ENCODE data around the gene SLC12A8.

Gene SLC12A8

DNA sequence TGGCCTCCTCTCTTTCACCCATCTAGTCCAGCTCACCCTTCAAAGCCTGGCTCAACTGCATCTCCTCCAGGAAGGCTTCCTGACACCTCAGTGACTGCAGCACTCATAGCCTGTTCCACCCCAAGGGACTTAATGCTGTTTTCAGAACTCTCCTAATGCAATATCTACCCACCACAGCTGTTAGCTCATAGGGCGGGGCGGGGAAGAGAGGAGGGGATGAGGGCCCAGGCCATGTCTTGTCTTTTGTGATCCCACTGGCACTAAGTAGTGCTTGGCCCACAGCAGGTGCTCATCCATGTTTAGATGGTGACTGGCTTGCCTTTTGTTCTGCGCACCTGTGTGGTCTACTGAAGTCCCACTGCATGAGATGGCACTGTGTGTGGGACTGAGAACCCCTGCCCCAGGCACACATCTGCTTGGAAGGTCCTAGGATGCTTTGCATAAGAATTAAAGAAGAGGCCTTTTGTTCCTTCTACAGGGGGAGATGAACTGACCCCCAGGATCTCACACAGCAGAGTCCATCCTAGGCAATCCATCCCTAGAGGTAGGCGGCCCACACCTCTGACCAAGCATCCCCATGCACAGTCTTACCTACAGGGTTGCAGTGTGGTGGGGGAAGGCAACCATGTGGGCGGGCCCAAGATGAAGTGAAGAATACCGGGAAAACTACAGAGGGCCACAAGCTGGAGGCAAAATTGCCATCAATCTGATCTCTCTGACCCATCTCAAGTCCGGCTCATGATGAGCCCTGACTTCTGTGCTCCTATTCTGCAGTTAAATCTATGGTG is 23.0 kb downstream of the SLC12A8 start:
- Histone ChIP-seq H3K36me3 (ENCODE audit: control insufficient read depth in 5 of 5, insufficient read depth in 5 of 5, low read length in 5 of 5) (no peaks in the 10 kb centered on the region), H3K4me3 (ENCODE audit: low read depth in 1 of 5, low read length in 5 of 5) (no peak overlapping the region), H3K9me3 (ENCODE audit: control insufficient read depth in 5 of 5, low read length in 5 of 5) (no peaks in the 10 kb centered on the region), H3K27me3 (ENCODE audit: control insufficient read depth in 5 of 5, insufficient read depth in 4 of 5, low read length in 5 of 5) (peaks cover 0 to 3% (median 0%) of the 10 kb centered on the region in 5 donors), H3K27ac (ENCODE audit: low read depth, low read length) (no peak overlapping the region), H3K4me1 (ENCODE audit: control insufficient read depth in 5 of 5, insufficient read depth in 5 of 5, low read length in 5 of 5) (peaks cover 0 to 3% (median 0%) of the 10 kb centered on the region in 5 donors), H3K9ac (ENCODE audit: low read length in 5 of 5) (no peak overlapping the region)

GRCh38 chr3:125188955-125189354 is 23.6 kb downstream of the SLC12A8 start:
- Histone ChIP-seq H3K9ac (ENCODE audit: low read length in 5 of 5) (no peak overlapping the region), H3K4me1 (ENCODE audit: control insufficient read depth in 5 of 5, insufficient read depth in 5 of 5, low read length in 5 of 5) (peaks cover 0 to 3% (median 0%) of the 10 kb centered on the region in 5 donors), H3K27ac (ENCODE audit: low read depth, low read length) (no peak overlapping the region)

GRCh38 chr3:125187599-125187910 is 25.0 kb downstream of the SLC12A8 start:
- no peaks in the 10 kb centered on the region for H3K36me3 ChIP-seq (ENCODE audit: control insufficient read depth in 5 of 5, insufficient read depth in 5 of 5, low read length in 5 of 5)
- no peaks in the 10 kb centered on the region for H3K27me3 ChIP-seq (ENCODE audit: control insufficient read depth in 5 of 5, insufficient read depth in 4 of 5, low read length in 5 of 5)
- no peak overlapping the region for H3K4me3 ChIP-seq (ENCODE audit: low read depth in 1 of 5, low read length in 5 of 5)
- H3K9me3 ChIP-seq (ENCODE audit: control insufficient read depth in 5 of 5, low read length in 5 of 5) = no peaks in the 10 kb centered on the region
- H3K9ac ChIP-seq (ENCODE audit: low read length in 5 of 5) = no peak overlapping the region
- H3K4me1 ChIP-seq (ENCODE audit: control insufficient read depth in 5 of 5, insufficient read depth in 5 of 5, low read length in 5 of 5) = peaks cover 0 to 3% (median 0%) of the 10 kb centered on the region in 5 donors
- H3K27ac ChIP-seq (ENCODE audit: low read depth, low read length) = no peak overlapping the region

More at GRCh38 chr3:125188955-125189354, 23.6 kb downstream of the SLC12A8 start:
- Histone ChIP-seq H3K36me3 (ENCODE audit: control insufficient read depth in 5 of 5, insufficient read depth in 5 of 5, low read length in 5 of 5) (no peaks in the 10 kb centered on the region), H3K27me3 (ENCODE audit: control insufficient read depth in 5 of 5, insufficient read depth in 4 of 5, low read length in 5 of 5) (peaks cover 0 to 2% (median 0%) of the 10 kb centered on the region in 5 donors), H3K9me3 (ENCODE audit: control insufficient read depth in 5 of 5, low read length in 5 of 5) (no peaks in the 10 kb centered on the region), H3K4me3 (ENCODE audit: low read depth in 1 of 5, low read length in 5 of 5) (no peak overlapping the region)

DNA sequence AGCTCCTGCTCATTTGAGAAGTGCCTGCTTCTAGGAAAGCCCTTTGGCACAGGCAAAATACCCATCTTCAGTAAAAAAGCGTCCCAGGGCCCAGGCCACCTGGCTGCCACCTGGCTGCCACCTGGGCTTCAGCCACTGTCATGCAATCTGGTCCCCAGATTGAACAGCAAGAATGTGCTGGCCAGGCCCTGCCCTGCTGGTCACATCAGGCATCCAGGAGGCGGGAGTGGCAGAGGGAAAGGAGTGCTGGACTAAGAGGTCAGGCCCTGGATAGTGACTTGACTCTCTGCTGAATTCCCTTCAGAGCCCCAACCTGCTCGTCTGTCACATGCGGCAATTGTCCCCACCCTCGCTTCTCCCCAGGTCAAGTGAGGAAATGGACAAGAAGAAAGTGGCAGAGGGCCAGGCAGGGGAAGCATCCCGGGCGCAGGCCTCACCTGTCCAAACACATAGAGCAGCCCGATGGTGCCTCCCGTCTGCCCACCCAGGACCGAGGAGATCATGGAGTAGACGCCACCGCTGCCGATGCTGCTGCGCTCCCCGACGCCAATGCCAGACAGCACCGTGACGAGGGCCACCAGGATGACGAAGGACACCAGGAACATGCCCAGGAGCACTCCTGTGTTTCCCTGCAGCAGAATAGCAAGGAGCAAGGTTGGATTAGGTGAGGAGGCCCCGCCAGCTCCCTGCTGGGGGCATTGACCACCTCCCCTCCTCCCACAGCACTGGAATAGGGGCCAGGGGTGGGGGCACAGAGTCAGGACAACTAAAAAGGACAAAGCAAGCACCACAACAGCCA is 25.5 kb downstream of the SLC12A8 start:
- peaks cover 0 to 3% (median 0%) of the 10 kb centered on the region in 5 donors for H3K4me1 ChIP-seq (ENCODE audit: control insufficient read depth in 5 of 5, insufficient read depth in 5 of 5, low read length in 5 of 5)
- no peaks in the 10 kb centered on the region for H3K27me3 ChIP-seq (ENCODE audit: control insufficient read depth in 5 of 5, insufficient read depth in 4 of 5, low read length in 5 of 5)
- no peak overlapping the region for H3K4me3 ChIP-seq (ENCODE audit: low read depth in 1 of 5, low read length in 5 of 5)
- H3K9ac ChIP-seq (ENCODE audit: low read length in 5 of 5) = no peak overlapping the region
- no peaks in the 10 kb centered on the region for H3K36me3 ChIP-seq (ENCODE audit: control insufficient read depth in 5 of 5, insufficient read depth in 5 of 5, low read length in 5 of 5)
- no peak overlapping the region for H3K27ac ChIP-seq (ENCODE audit: low read depth, low read length)
- H3K9me3 ChIP-seq (ENCODE audit: control insufficient read depth in 5 of 5, low read length in 5 of 5) = no peaks in the 10 kb centered on the region

DNA sequence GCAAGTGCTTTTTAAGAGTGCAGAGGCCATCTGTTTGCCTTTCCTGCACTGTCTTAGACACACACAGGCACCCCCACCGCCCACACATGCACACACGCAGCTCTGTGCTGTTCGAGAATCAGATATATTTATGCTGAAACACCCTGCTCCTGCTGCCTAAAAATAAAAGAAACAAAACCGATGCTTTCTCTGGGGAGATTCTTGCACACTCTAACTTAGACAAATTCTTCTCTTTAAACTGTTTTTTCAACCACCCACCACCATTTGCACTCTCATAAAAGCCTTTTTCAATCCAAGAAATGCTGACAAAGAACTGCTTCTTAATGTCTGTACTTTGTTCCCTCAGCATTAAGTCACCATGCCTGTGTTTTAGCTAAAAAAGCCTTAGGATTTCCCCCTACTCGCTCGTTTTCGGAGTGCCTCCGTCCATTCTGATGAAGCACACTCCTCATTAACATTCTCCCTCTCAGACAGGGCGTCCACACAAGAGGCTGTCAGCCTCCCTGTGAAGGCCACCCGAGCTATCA is 26.2 kb downstream of the SLC12A8 start:
- H3K36me3 ChIP-seq (ENCODE audit: control insufficient read depth in 5 of 5, insufficient read depth in 5 of 5, low read length in 5 of 5) = no peaks in the 10 kb centered on the region
- no peak overlapping the region for H3K9ac ChIP-seq (ENCODE audit: low read length in 5 of 5)
- H3K27ac ChIP-seq (ENCODE audit: low read depth, low read length) = no peak overlapping the region
- H3K27me3 ChIP-seq (ENCODE audit: control insufficient read depth in 5 of 5, insufficient read depth in 4 of 5, low read length in 5 of 5) = no peaks in the 10 kb centered on the region
- H3K4me3 ChIP-seq (ENCODE audit: low read depth in 1 of 5, low read length in 5 of 5) = no peak overlapping the region
- peaks cover 0 to 3% (median 0%) of the 10 kb centered on the region in 5 donors for H3K4me1 ChIP-seq (ENCODE audit: control insufficient read depth in 5 of 5, insufficient read depth in 5 of 5, low read length in 5 of 5)
- no peaks in the 10 kb centered on the region for H3K9me3 ChIP-seq (ENCODE audit: control insufficient read depth in 5 of 5, low read length in 5 of 5)

DNA sequence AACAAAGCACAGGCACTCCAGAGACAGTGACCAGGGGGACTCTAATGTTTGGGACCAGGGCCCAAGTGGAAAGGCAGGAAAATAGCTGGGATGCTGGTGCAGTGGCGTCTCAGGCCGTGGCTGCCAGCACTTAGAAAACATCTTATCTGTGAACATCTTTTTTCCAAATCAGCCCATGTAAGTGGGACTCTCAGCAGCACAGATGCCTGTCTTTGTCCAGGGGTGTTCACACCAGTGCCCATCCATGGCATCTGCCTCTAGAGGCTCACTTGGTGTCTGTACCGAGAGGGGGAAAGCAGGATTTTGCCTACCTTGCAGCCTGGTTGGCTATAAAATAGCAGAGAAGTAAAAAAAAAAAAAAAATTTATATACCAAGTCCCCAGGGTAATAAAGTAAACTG is 26.7 kb downstream of the SLC12A8 start:
- H3K27me3 ChIP-seq (ENCODE audit: control insufficient read depth in 5 of 5, insufficient read depth in 4 of 5, low read length in 5 of 5) = no peaks in the 10 kb centered on the region
- H3K9me3 ChIP-seq (ENCODE audit: control insufficient read depth in 5 of 5, low read length in 5 of 5) = no peaks in the 10 kb centered on the region
- no peak overlapping the region for H3K9ac ChIP-seq (ENCODE audit: low read length in 5 of 5)
- no peak overlapping the region for H3K4me3 ChIP-seq (ENCODE audit: low read depth in 1 of 5, low read length in 5 of 5)
- H3K27ac ChIP-seq (ENCODE audit: low read depth, low read length) = no peak overlapping the region
- H3K4me1 ChIP-seq (ENCODE audit: control insufficient read depth in 5 of 5, insufficient read depth in 5 of 5, low read length in 5 of 5) = peaks cover 0 to 3% (median 0%) of the 10 kb centered on the region in 5 donors
- H3K36me3 ChIP-seq (ENCODE audit: control insufficient read depth in 5 of 5, insufficient read depth in 5 of 5, low read length in 5 of 5) = no peaks in the 10 kb centered on the region

- H3K4me3 ChIP-seq (ENCODE audit: low read depth in 1 of 5, low read length in 5 of 5) = no peak overlapping the region
- no peaks in the 10 kb centered on the region for H3K9me3 ChIP-seq (ENCODE audit: control insufficient read depth in 5 of 5, low read length in 5 of 5)
- peaks cover 0 to 4% (median 0%) of the 10 kb centered on the region in 5 donors for H3K4me1 ChIP-seq (ENCODE audit: control insufficient read depth in 5 of 5, insufficient read depth in 5 of 5, low read length in 5 of 5)
- H3K36me3 ChIP-seq (ENCODE audit: control insufficient read depth in 5 of 5, insufficient read depth in 5 of 5, low read length in 5 of 5) = no peaks in the 10 kb centered on the region
- no peaks in the 10 kb centered on the region for H3K27me3 ChIP-seq (ENCODE audit: control insufficient read depth in 5 of 5, insufficient read depth in 4 of 5, low read length in 5 of 5)
- no peak overlapping the region for H3K9ac ChIP-seq (ENCODE audit: low read length in 5 of 5)
- H3K27ac ChIP-seq (ENCODE audit: low read depth, low read length) = no peak overlapping the region
These were observed 32.7 kb downstream of the SLC12A8 start for GRCh38 chr3:125179884-125180240.

GRCh38 chr3:125179143-125179883 is 33.2 kb downstream of the SLC12A8 start:
- no peak overlapping the region for H3K4me3 ChIP-seq (ENCODE audit: low read depth in 1 of 5, low read length in 5 of 5)
- H3K9ac ChIP-seq (ENCODE audit: low read length in 5 of 5) = no peak overlapping the region
- H3K4me1 ChIP-seq (ENCODE audit: control insufficient read depth in 5 of 5, insufficient read depth in 5 of 5, low read length in 5 of 5) = peaks cover 0 to 4% (median 0%) of the 10 kb centered on the region in 5 donors
- no peaks in the 10 kb centered on the region for H3K27me3 ChIP-seq (ENCODE audit: control insufficient read depth in 5 of 5, insufficient read depth in 4 of 5, low read length in 5 of 5)
- peaks cover 0 to 4% (median 0%) of the 10 kb centered on the region in 5 donors for H3K9me3 ChIP-seq (ENCODE audit: control insufficient read depth in 5 of 5, low read length in 5 of 5)
- no peaks in the 10 kb centered on the region for H3K36me3 ChIP-seq (ENCODE audit: control insufficient read depth in 5 of 5, insufficient read depth in 5 of 5, low read length in 5 of 5)
- no peak overlapping the region for H3K27ac ChIP-seq (ENCODE audit: low read depth, low read length)

DNA sequence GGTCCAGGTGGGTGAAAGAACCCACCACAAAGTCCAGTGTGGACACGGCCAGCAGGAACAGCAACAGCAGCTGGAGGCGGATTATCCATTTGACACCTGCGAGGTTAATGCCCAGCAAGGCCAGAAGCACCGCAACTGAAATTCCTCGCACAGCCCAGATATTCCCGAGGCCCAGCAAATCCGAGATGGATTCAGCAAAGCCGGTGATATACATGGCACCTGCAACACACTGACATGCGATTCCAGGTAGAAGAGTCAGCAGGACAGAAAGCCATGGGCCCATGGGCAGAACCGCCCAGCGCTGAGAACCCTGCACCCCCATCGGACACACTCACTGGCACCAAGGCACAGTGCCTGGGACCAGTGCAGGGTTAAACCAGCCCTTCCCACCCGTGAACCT is 34.8 kb downstream of the SLC12A8 start:
- no peaks in the 10 kb centered on the region for H3K27me3 ChIP-seq (ENCODE audit: control insufficient read depth in 5 of 5, insufficient read depth in 4 of 5, low read length in 5 of 5)
- no peak overlapping the region for H3K4me3 ChIP-seq (ENCODE audit: low read depth in 1 of 5, low read length in 5 of 5)
- H3K36me3 ChIP-seq (ENCODE audit: control insufficient read depth in 5 of 5, insufficient read depth in 5 of 5, low read length in 5 of 5) = no peaks in the 10 kb centered on the region

More for the DNA sequence above, 34.8 kb downstream of the SLC12A8 start:
- H3K27ac ChIP-seq (ENCODE audit: low read depth, low read length) = no peak overlapping the region
- H3K4me1 ChIP-seq (ENCODE audit: control insufficient read depth in 5 of 5, insufficient read depth in 5 of 5, low read length in 5 of 5) = peaks cover 0 to 4% (median 0%) of the 10 kb centered on the region in 5 donors
- H3K9ac ChIP-seq (ENCODE audit: low read length in 5 of 5) = no peak overlapping the region
- H3K9me3 ChIP-seq (ENCODE audit: control insufficient read depth in 5 of 5, low read length in 5 of 5) = peaks cover 0 to 6% (median 0%) of the 10 kb centered on the region in 5 donors

Data from subcutaneous abdominal adipose tissue (tissue), 5 donors.